NCI-H460 (cell line): ENCODE data around the gene FGF14. TPM values are rescaled to one million over a fixed set of nuclear protein-coding genes. Genes with fewer than 3 reads are reported as not detected.

Experiments
- DNase-seq: peaks from one replicate; pipeline ENCODE4 v3.0.0-alpha.2; 2016; ENCODE audit warnings: low read depth; ENCODE audit errors: extremely low read depth
- total RNA-seq: library from RNA; depleted of rRNA; stranded (reverse); fragments of >200 nt; shearing (Covaris generic); gene quantifications from 2 replicates; pipeline ENCODE4 v1.2.3, GENCODE V29; 2014

Gene FGF14
- total RNA-seq, 1 experiment from 2014 or later: 7.5 TPM

GRCh38 chr13:102003848-102004570, 397.8 kb downstream of the FGF14 start:
- no peak for DNase-seq

- DNase-seq: no peak
Measured at GRCh38 chr13:102002287-102002686, 399.6 kb downstream of the FGF14 start.

GRCh38 chr13:102000764-102001163, 401.1 kb downstream of the FGF14 start:
- DNase-seq: no peak

- DNase-seq: no peak
Measured at GRCh38 chr13:101998129-101998528, 403.7 kb downstream of the FGF14 start.

GRCh38 chr13:101996954-101997353, 404.9 kb downstream of the FGF14 start:
- no peak for DNase-seq

- DNase-seq: no peak
Measured at GRCh38 chr13:101989798-101990350, 412.0 kb downstream of the FGF14 start.

GRCh38 chr13:101988140-101988539, 413.7 kb downstream of the FGF14 start:
- DNase-seq: no peak

- DNase-seq: no peak
Measured at GRCh38 chr13:101986316-101986715, 415.5 kb downstream of the FGF14 start.

GRCh38 chr13:101985321-101985720, 416.5 kb downstream of the FGF14 start:
- DNase-seq: peak; percentile 47

- DNase-seq: no peak
Measured at GRCh38 chr13:101982903-101983302, 418.9 kb downstream of the FGF14 start.

- no peak for DNase-seq
Measured at GRCh38 chr13:101979825-101980224, 422.0 kb downstream of the FGF14 start.

- DNase-seq: no peak
Measured at GRCh38 chr13:101978552-101979315, 423.1 kb downstream of the FGF14 start.

- DNase-seq: no peak
Measured at GRCh38 chr13:101977475-101977874, 424.4 kb downstream of the FGF14 start.

- no peak for DNase-seq
Measured at GRCh38 chr13:101972191-101972590, 429.7 kb downstream of the FGF14 start.

GRCh38 chr13:101970341-101970740, 431.5 kb downstream of the FGF14 start:
- DNase-seq: no peak

GRCh38 chr13:101967781-101968180, 434.1 kb downstream of the FGF14 start:
- no peak for DNase-seq

GRCh38 chr13:101967216-101967615, 434.6 kb downstream of the FGF14 start:
- DNase-seq: no peak

- no peak for DNase-seq
Measured at GRCh38 chr13:101965096-101965495, 436.8 kb downstream of the FGF14 start.

- DNase-seq: no peak
Measured at GRCh38 chr13:101959016-101959415, 442.8 kb downstream of the FGF14 start.

- DNase-seq: no peak
Measured at GRCh38 chr13:101955764-101956163, 446.1 kb downstream of the FGF14 start.

- no peak for DNase-seq
Measured at GRCh38 chr13:101951114-101951513, 450.7 kb downstream of the FGF14 start.

- no peak for DNase-seq
Measured at GRCh38 chr13:101949681-101950080, 452.2 kb downstream of the FGF14 start.
